HuH-7.5 (cell line): ENCODE measurements around the gene DPYD.

ENCODE experiments used
- DNase-seq: peaks from one replicate; pipeline ENCODE4 v3.0.0; 2011; ENCODE audit warnings: low spot score

The DPYD gene

GRCh38 chr1:97529600-97529999, 391.2 kb downstream of the DPYD start:
- DNase-seq: no peak

GRCh38 chr1:97524211-97524610, 396.6 kb downstream of the DPYD start:
- no peak for DNase-seq

GRCh38 chr1:97516588-97516987, 404.2 kb downstream of the DPYD start:
- no peak for DNase-seq

- no peak for DNase-seq
Observed at GRCh38 chr1:97508653-97509218, 412.1 kb downstream of the DPYD start.

- no peak for DNase-seq
Observed at GRCh38 chr1:97507863-97508262, 413.0 kb downstream of the DPYD start.

GRCh38 chr1:97506368-97506767, 414.5 kb downstream of the DPYD start:
- DNase-seq: no peak

- DNase-seq: no peak
Observed at GRCh38 chr1:97505816-97506215, 415.0 kb downstream of the DPYD start.

- no peak for DNase-seq
Observed at GRCh38 chr1:97505289-97505688, 415.5 kb downstream of the DPYD start.

GRCh38 chr1:97502360-97502759, 418.5 kb downstream of the DPYD start:
- DNase-seq: no peak

GRCh38 chr1:97501628-97502027, 419.2 kb downstream of the DPYD start:
- no peak for DNase-seq

- DNase-seq: no peak
Observed at GRCh38 chr1:97500760-97501159, 420.1 kb downstream of the DPYD start.

- DNase-seq: no peak
Observed at GRCh38 chr1:97499667-97500066, 421.2 kb downstream of the DPYD start.

GRCh38 chr1:97489834-97490233, 431.0 kb downstream of the DPYD start:
- DNase-seq: no peak

- no peak for DNase-seq
Observed at GRCh38 chr1:97488530-97488929, 432.3 kb downstream of the DPYD start.

GRCh38 chr1:97482022-97482421, 438.8 kb downstream of the DPYD start:
- DNase-seq: no peak

GRCh38 chr1:97467445-97467844, 453.4 kb downstream of the DPYD start:
- DNase-seq: no peak

GRCh38 chr1:97464305-97464704, 456.5 kb downstream of the DPYD start:
- DNase-seq: no peak

GRCh38 chr1:97461782-97462181, 459.1 kb downstream of the DPYD start:
- DNase-seq: no peak

- no peak for DNase-seq
Observed at GRCh38 chr1:97457446-97458089, 463.3 kb downstream of the DPYD start.

GRCh38 chr1:97451944-97452343, 468.9 kb downstream of the DPYD start:
- no peak for DNase-seq

- DNase-seq: peak; percentile 10
Observed at GRCh38 chr1:97451046-97451826, 469.6 kb downstream of the DPYD start.

GRCh38 chr1:97441966-97442365, 478.9 kb downstream of the DPYD start:
- DNase-seq: no peak

GRCh38 chr1:97433824-97434177, 487.0 kb downstream of the DPYD start:
- no peak for DNase-seq
